IPS-NIHi11 (cell line): ENCODE data around the gene ANO2.
"Not testable (repeated sequence)": the region's sequence is repeated elsewhere in the genome, so short reads cannot be mapped to it uniquely, and the experiment has no call there.

ENCODE experiments used
- DNase-seq: peaks from one replicate; pipeline ENCODE4 v3.0.0; 2012; ENCODE audit warnings: mixed read lengths, low spot score

The ANO2 gene

DNA sequence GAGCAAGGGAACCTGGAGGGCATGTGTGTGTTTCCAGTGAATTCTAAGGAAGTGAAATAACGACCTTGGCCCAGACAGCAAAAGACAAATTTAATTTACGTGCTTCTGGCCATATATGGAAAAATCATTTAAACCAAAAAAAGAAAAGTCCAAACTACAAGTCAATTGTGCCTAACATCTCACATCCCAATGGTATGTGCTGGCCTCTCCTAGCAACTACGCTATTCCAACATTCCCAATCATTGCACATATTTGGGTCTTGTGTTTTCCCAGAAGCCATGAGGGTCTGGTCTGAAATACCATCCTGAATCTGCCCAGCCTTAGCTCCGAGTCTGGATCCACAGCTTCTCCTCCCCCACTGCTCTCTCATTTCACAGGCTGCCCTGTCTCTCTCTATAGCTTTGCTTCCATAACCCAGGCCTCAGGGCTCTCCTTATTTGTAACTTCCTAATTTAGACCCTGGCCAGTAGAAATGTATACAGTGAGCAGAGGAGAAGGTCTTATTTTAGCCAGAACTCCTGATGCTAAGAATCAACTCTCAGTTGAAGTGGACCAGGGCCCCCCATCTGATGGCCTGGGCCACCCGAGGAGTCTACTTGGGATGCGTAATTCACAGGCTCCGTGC, 224.6 kb downstream of the ANO2 start:
- no peak for DNase-seq

DNA sequence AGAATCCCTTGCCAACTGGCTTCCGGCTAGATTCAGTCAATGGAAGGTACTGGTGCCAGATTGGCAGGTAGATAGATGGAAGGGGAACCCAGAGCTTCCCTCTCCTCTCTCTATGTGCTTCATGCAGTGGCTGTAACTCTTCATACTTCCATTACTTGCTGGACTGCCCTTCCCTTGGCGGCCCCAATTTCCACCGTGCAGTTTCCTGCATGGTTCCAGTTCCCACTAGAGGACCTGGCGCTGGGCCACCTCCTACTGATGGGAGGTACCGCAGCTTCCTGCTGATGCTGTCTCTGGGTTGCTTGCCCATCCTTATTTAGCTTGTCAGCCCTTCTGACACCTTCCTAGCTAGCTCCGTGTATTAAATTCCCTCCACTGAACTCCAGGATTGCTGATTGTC, 226.4 kb downstream of the ANO2 start:
- no peak for DNase-seq

DNA sequence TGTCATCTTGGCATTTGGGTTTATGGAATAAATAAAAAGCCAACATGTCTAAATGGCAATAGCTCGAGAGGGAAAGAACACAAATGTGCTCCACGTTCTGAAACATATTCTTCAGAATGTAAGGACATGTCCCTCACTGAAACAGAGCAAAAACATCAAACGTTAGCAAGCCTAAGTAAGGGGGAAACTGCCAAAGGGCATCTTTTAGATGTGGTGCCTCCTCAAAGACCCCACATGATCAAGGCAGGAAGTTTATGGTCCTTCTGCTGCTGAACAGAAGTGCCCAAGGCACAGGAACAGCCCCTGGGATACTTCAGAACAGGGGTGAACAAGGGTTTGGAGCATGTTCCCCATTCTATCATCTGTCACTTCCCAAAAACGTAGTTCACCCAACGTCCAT, 227.0 kb downstream of the ANO2 start:
- DNase-seq: no peak

DNA sequence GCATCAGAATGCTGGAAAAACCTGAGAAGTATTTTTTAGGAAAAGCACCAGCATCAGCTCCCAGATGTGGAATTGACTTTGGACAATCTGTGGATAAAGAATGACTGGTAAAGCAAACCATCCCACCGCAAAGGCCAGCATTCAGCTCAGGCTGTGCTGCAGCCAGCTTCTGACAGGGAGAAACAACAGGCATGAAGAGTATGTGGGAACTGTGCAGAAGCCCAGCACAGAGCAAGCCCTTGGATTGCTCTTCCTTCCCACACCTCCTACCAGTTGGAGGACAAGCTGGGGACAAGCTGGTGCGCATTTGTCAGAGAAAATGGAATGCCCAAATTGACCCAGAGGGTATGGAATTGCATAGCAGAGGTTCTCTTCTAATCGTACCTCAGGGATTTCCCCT, 228.1 kb downstream of the ANO2 start:
- DNase-seq: no peak

DNA sequence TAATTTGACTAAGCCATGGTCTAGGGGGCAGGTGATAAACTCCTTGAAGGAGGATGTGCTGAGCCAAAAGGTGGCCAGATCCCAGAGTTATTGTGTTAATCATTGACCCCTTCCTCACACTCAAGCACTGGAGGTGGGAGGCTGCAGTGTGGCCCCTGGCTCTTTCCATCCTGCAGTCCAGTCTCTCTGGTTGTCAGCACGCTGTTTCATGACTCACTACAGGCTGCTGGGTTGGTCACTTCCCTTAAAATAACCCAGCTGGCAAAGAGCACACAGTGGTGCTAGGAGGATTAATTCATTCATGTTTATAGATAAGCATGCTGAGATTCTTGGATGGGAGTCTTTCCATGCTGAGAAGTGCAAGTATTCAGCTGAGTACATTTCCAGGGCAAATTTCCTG, 228.9 kb downstream of the ANO2 start:
- DNase-seq: no peak

DNA sequence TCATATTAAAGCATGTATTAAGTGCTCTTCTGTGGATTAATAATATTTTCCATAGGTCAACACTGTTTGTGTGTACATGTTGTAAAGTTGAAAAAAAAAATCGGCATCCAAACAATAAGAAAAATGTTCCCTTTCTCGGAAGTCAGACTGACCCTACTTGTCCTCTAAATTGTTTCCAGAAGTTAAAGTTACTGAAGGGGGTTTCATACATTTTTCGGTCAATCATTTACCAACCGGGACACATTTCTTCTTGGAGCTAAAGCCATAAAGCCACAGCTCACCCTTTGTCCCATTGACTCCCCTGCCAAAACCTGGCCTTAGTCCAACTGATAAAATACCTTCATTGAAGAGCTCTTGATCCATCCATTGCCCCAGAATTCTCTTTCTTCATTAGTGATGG, 230.0 kb downstream of the ANO2 start:
- DNase-seq: no peak

DNA sequence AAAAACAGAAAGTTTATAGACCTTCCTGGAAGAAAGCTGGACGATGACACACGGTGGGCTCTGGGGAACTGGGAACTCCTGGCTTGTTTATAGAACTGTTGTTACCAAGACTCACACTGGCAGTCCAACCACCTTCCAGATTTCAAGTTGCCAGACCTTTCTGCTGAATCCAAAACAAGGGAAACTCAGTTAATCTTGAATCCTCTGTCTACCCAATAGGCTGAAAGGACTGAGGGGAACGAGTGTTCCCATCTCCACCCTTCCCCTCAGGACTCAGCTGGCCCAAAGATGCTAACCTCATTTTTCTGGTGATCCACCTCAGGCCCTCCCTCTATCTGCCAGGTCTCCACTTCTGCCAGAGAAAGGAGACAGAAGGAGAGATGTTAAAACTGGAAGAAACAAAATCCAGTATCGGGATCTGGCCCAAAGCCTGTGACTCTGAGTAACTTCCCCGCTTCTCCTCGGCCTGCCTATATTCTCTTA, 231.4 kb downstream of the ANO2 start:
- DNase-seq: no peak

DNA sequence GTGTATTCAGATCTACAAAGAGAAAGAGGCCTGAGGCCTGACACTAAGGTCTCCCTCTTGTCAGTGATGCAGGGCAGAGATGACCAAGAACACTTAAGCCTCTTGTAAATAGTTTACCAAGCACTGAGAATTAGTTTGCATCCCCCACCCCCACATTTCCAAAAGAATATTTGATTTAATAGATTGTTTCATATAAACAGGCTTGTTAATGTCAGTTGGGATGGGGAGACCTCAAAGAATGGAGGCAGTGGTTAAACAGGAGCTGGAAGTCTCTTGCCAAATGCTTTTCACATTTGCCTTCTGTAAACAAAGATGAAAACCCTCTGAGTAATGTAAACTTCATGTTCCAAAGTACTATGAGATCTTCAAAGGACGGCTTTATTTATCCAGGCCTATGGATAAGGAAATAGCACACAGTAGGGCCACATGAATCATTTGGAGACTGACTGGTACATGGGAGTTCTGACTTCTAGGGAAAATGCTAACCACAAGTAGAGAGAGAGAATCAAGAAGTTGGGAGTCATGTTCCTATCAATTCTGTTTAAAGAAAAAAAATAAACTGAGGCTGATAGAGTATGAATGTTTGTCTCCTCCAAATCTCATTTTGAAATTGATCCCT, 234.7 kb downstream of the ANO2 start:
- no peak for DNase-seq

DNA sequence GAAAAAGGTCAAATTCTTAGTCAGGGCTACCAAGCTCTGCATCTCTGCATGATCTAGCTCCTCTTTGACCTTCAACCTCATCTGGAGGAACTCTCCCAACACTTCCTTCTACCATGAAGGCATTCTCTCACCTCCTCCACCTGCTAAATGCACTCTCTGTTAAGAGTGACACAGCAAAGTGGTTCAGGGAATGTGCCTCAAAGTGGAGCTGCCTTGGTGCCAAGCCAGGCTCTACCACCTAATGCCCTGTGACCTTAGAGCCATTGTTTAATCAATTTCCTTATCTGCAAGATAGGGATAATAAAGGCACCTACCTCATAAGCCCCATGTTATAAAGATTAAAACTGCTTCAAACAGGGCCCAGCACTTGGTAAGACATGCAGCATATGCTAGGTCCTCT, 236.7 kb downstream of the ANO2 start:
- no peak for DNase-seq

DNA sequence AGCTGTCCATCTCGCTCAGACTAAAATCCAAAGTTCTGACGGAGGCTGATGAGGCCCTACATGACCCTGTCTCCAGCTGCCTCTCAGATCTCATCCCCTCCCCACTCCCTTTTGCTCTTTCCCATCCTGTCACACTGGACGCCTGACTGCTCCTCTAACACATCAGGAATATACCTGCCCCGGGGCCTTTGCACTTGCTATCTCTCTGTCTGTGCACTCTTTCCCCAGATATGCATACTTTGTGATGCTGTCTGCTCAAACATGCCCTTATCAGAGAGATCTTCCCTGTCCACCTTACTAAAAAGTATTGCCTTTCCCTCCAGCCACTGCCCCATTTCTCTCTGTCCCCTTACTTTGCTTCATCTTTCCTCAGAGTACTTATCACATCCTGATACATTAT, 238.8 kb downstream of the ANO2 start:
- DNase-seq: no peak

DNA sequence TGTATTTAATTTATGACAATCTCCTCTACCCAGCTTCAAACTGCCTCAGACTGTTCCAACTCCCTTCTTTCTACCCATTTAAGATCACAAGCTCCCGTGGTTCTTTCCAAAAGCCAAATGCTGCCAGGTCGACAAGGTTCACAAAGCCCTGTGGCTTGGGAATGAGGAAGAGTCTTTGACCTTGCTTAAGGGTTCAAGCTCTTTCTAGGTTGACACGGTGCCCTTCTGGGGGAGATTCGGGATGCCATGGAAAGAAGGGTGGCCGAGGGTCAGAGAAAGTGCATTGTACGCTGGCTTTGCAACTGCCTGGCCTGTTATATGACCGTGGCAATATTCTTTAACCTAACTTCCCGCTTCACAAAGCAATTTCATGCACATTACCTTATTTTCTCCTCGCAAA, 239.3 kb downstream of the ANO2 start:
- no peak for DNase-seq

DNA sequence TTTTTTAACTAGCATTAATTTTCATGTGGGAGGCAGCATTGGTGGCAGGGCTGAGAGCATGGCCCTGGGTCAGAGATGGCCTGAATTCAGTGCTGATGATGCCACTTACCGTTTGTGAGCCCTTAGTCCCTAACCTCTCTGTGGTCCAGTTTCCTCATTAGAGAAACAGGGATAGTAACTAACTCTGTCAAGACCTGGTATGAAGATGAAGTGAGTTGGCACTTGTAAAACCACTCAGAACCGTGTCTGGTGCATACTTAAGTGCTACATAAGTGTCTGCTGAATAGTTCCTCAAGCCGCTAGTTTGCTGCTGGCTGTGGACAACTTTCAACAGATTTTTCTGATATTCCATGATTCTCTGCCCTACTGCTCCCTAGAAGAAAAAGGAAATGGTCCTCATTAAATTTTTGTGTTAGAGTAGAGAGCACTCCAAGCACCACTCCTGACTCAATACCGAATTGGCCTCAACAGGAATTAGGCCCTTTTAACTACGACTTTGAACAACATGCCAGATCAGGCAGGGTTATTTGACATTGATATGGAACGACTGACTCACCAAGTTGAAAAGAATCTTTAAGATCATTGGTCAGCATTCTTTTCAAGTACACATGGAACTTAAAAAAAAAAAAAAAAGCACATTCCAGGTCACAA, 250.2 kb downstream of the ANO2 start:
- DNase-seq: no peak

DNA sequence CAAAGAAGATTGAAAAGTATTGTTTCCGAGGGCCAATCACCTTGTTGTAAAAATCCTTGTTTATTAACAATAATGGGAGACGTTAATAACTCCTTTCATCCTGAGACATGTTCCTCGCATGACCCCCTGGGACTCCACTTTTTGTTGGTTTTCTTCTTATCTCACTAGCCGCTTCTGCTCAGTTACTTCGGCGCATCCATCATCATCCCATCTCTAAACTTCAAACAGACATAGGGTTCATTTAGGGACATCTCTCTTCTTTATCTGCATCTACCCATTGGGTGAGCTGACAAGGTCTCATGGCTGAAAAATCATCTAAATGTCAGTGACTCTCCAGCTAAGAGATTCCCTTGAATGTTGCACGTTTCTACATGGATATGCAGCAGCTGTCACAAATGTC, 252.2 kb downstream of the ANO2 start:
- DNase-seq: no peak

DNA sequence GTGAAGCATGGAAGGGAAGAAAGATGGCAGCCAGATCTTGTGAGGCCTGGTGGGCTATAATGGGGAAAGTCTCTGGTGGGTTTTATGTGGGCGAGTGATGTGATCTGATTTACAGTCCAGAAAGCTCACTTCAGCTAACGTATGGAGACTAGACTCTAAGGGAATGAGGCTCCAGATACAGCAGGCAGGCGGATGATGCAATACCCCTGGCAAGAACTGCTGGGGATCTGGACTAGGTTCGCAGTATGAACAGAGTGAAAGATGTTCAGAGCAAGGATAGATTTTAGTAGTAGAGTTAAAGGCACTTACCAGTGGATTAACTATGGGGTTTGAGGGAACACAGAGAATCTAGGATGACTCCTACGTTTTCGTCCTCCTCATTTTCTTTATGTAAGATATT, 253.1 kb downstream of the ANO2 start:
- no peak for DNase-seq

DNA sequence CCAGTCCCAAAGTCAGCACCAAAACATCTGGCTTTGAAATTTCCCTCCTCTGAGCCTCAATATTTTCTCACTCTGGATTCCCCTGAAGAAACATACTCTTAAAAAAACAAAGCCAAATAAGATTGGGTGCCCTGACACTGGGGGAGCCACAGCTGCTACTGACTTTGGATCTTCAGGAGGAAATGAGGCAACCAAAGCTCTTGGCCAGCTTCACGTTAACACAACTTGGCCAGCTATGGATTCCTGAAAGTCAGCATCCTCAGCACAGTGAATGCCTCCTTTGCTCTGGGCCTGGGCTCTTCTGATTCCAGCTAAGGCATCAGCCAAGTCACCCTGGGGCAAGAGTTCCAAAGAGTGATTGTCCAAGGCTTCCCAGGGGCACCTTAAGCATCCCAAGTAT, 254.8 kb downstream of the ANO2 start:
- no peak for DNase-seq

DNA sequence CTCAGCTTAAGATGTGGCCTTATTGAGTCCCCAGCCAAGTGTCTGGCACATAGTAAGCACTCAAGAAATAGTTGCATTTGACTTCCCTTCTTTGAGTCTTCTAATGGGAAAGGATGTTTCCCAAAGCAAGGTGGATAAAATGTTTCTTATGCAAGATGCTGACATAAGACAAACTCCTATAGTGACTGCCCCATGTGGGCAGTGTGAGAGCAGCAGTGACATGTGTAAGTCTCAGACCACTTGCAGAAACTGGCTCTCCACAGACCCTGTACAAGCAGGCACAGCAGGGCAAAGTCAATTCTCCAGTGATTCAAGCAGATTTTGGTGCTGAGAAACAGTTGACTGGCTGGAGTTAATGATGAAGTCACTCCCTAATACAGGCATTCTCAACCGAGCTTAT, 255.3 kb downstream of the ANO2 start:
- no peak for DNase-seq

DNA sequence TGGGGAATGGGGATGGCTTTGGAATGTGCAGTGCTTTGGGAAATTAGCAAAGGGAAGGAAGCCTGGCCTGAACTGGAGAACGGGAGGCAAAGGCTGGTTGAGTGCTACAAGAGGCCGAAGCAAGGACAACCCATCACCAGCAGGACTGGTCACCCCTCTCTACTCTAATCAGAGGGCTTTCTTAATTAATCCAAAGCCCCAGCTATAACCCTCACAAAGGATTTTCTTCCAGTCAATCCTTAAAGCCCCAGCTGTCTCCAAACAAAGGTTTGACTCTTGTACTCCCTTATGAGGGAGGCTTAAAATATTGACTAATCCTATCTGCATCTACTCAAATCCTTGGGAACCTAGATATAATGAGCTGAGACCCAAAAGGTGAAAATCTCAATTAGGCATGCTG, 256.8 kb downstream of the ANO2 start:
- DNase-seq: no peak

DNA sequence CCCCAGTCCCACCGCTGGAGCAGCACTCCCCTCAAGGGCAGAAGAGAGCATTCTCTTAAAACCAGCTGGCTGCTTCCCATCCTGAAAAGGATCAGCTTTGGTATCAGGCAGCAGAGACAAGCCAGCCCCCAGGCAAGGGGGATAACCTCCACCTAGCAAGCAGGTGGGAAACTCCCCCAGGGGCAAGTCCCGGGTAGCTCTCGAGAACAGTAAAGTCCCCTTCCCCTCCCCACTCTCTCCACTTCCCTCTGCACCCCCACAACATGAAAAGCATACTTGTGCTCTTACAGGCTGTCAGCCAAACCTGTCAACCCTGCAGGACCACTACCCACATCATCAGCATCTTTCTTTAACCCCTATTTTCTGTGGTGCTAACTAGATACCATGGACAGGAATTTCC, 259.1 kb downstream of the ANO2 start:
- DNase-seq: no peak

DNA sequence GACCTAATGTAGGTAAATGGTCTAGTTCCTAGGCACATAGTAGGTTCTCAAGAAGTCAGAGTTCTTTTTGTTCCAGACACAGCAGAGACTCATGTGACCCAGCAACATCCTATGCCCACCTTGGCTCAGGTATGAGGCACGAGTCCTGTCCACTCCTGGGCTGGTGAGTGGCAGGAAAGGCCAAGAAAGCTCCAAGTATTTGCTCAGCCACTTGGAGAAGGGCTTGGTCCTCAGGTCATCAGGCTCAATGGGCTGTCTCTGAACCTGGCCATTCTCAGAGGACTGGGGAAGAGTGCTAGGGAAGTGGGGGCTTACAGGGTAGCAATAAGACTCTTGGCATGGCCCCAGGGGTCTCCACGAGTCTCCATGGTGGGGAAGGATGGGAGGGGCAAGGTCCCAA, 260.1 kb downstream of the ANO2 start:
- DNase-seq: no peak

DNA sequence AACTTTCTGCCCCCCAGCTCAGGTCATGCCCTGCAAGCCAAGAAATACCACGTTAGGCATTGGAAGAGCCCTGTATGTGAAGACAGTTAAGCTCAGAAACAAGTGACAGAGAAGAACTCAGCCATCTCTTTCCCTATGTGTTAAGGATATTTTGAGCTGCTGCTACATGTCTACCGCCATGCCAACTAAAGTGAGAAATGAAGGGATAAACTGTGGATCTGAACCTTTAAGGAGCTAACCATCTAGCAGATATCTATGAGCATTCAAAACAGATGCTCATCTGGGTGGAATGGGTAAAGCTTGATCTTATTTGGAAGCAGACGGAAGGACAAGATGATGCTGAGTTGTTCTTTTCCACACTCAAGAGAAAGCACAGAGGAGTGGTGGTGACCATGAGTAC, 262.5 kb downstream of the ANO2 start:
- no peak for DNase-seq

DNA sequence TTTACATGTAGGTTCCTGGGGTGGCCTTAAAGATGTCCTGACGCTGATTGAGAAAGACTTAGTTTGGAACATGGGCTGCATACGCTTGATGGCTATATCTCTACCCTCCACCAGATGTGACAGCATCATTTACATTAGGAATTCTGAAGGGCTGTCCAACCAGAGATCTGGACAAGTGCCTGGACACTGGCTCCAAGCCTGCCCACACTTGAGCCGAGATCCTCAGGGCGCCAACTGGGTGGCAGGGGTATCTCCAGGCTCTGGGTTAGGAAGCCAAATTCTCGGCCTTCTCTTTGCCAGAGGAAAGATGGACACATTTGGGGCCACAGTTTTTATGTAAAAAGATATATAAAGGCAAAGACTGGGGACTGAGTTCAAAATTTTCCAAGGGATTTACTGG, 266.9 kb downstream of the ANO2 start:
- DNase-seq: no peak

DNA sequence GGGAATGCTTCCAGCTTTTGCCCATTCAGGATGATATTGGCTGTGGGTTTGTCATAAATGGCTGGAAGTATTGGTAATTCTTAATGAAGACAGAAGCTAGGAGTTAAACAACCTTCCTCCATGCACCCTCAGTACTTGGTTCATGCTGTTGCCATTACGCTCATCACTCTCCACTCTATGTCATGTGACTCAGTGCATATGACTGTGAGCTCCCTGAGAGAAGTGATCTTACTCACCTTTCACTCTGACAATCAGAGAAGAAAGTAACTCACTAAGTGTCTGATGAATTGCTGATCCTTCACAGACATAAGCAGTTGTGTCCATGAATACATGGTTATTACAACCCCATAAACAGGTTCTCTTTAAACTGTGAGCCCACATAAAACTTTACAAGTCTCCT, 275.4 kb downstream of the ANO2 start:
- DNase-seq: not testable (repeated sequence)

DNA sequence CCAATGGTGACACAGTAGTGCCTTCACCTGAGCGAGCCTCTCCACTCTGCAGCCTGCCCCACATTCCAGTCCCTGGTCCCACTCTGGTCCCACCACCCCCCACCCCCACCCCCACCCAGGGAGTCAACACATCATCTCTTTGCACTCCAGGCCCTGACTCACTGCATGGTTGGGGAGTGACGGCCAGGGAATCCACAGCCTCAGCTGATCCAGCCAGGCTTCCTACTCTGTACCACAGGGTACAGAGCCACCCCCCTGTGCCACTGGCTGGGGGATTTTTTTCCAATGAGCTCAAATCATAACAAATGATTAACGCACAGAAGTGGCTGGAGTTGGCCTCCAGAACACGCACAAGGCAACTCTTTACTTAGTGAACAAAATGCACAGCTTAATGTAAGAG, 279.4 kb downstream of the ANO2 start:
- no peak for DNase-seq

DNA sequence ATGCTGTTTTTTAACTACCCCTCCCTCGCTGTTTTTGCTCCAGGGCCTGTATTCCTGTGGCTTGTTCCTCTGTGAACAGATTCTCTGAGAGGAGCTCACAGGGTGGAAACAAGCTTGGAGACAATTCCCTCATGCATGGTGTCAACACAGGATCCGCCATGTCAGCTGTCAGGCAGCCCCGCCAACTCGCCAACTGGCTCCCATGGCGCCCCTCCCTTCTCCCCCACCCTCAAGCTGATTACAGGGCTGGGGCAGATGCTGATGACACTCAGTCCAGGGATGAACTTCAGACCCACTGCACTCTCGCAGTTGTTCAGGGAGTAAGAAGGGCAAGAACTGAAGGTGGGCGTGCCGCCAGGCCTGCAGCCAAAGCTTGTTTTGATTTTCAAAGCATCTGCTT, 283.2 kb downstream of the ANO2 start:
- DNase-seq: no peak
